NCI-H2029 (cell line): Measurements from ENCODE around the gene SCYL1.

Source experiments
- DNase-seq: peaks from one replicate; lab custom pipeline; 2025; lab: John Stamatoyannopoulos, UW

Gene SCYL1

DNA sequence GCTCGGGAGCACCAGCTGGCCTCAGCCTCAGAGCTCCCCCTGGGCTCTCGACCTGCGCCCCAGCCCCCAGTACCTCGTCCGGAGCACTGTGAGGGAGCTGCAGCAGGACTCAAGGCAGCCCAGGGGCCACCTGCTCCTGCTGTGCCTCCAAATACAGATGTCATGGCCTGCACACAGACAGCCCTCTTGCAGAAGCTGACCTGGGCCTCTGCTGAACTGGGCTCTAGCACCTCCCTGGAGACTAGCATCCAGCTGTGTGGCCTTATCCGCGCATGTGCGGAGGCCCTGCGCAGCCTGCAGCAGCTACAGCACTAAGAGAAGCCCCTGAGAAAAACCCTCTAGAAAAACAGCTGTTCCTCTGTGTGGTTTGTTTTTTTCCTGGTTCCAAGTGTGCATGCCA is 46.5 kb downstream of the SCYL1 start:
- DNase-seq, result no peak

DNA sequence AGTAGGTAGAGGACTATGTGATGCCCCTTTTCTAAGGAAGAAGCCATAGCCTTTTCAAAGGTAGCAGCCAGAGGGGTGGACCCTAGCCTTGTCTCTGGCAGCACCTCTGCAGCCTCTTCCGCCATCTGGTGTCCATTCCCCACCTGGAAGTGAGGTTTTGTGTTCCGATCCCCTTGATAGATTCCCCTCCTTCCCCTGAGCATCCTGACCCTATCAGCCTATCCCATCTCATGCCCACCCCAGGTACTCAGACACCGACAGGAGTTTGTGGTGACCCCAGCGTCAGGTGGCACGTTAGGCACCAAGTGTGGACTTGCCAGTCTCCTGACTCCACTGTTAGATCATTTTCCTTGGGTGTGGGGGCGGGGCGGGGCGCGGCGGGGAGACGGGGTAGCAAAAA is 47.1 kb downstream of the SCYL1 start:
- DNase-seq, result no peak

DNA sequence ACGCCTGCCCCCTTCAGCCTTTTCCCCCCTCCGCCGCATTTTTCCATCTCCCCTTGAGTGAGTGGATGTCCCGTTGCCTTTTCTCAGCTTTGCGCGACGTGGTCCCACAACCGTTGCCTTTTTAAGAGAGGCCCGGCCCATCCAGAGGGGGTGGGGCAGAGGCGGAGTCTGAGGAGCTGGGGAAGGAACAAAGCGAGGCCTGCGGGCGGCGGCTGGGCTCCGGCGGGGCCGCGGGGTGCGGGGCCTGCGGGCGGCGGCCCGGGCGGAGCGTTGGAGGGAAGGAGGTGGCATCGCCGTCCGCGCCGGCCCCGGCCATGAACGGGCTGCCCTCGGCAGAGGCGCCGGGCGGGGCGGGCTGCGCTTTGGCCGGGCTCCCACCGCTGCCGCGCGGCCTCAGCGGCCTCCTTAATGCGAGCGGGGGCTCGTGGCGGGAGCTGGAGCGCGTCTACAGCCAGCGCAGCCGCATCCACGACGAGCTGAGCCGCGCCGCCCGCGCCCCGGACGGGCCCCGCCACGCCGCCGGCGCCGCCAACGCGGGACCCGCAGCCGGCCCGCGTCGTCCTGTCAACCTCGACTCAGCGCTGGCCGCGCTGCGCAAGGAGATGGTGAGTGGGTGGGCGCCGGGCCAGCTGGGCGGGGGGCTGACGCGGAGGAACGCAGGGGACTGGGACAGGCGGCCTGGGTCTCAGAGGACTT is 47.6 kb downstream of the SCYL1 start, which contains the start of gene FAM89B:
TSS of gene FAM89B (plus strand) at position 183 of the 696 bp plus-strand sequence. CDS start at position 315, 132 bp downstream.
- DNase-seq, result peak; percentile 71

DNA sequence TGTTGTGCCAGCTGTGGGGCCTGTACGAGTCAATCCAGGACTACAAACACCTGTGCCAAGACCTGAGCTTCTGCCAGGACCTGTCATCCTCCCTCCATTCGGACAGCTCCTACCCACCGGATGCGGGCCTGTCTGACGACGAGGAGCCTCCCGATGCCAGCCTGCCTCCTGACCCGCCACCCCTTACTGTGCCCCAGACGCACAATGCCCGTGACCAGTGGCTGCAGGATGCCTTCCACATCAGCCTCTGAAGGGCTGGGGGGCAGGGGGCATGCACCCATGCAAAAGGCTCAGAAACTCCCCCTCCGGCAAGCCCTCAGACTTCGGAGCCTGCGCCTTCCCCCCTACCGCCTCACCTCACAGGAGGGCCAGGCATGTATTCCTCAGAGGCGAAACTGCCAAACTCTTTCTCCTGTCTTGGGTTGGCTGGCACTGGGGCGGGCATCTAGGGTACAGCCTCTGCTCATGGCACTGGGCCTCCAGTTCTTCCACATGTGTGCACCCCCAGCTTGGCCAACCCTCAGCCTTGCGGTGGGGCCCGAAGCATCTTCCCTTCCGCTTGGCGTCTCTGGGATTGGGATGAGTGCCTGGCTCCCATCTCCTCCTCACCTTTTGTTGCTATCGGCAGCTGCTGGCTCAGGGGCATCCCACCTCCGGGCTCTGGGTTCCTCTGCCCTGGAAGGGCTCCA is 48.7 kb downstream of the SCYL1 start:
- DNase-seq, result peak; percentile 58

DNA sequence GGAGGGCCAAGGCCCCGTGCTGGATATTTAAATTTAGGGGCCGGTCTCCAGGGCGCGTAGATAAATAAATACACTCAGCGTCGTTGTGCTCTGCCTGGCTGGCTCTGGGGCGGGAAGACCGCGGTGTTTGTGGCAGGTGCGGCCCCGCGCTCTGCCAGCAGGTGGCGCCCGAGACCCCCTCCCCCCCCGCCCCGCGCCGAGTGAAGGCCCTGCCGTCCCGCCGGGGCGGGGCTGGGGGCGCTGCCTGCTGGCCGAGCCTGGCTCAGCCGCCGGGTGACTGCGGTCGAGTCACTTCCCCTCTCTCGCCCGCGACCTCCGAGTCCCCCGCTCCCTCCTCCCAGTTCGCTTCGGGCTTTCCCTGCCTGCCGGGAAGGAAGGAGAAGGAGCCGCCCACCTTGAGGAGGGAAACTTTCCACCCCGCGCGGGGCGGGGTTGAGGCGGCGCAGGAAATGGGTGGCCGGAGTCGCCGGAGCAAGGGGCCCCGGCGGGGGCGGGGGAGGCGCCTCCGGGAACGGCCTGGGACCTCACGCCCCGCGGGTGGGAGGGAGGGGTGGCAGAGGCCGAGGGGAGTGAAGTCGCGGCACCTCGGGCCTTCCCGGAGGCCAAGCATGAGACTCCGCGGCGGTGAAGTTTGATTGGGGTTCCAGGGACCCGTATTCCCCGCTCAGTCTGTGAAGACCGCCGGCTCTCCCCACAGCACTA is 49.4 kb downstream of the SCYL1 start:
- peak; percentile 58 for DNase-seq

DNA sequence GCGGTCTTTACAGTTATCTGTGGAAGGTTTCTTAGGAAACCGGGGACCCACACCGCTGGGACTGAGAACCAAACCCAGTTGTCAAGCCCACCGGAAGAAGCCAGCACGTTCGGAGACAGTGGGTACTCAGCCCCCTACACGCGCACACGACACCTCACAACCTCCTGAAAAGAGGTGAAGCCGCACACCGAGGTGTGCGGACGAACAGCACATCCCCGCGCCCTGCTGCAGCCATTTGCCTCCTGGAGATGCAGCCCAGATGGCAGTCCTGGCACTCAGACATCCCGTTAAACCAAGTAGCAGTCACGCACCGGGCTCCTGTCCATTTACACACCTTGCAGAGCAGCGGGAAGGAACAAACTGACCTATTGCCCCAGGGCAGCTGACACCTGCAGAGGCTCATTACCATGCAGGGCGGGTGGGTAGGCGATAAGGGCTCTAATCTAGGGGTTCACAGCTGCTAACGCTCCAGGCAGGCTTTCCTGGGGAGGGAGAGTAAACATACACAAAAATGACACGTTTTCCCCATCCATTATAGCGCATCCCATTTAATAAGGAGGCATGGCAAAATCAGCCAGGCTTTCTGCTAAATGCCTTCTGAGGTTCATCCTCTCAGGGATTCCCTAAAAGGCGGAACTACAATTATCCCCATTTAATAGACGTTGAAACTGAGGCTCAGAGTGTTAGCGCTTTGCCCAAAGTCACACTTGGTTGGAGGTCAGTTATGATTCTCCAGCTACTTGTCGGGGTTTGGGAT is 50.1 kb downstream of the SCYL1 start:
- no peak for DNase-seq

DNA sequence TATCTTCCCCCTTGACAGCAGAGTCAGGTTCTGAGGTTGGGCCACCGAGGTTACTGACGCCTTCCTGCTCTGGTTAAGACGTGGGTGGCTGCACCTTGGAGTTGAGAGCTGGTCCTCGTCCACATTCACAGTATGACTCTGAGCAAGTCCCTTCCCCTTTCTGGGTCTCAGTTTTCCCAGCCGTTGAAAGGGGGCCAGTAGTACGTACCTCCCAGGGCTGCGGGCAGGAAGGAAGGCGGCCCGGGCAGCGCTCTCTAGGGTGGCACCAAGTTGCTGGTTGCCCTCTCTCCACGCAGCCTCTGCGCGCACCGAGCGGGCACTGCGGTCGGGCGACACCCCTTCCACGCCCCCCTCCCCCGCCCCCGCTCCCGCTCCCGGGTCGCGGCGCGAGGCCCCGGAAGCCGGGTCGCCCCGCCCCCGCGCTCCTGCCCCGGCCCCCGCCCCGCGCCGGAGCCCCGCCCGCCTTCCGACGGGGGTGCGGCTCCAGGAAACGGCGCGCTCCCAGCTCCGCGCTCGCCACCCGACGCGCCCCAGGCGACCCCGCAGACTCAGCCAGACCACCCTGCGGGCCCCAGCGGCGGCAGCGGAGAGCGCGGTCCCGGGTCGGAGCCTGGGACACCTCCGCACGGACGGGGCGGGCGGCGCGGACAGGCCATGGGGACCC is 50.8 kb downstream of the SCYL1 start, which contains the start of gene EHBP1L1:
TSS of gene EHBP1L1 (plus strand) at position 486 of the 664 bp plus-strand sequence. CDS start 250 bp downstream, outside the sequence.
- DNase-seq, result no peak

DNA sequence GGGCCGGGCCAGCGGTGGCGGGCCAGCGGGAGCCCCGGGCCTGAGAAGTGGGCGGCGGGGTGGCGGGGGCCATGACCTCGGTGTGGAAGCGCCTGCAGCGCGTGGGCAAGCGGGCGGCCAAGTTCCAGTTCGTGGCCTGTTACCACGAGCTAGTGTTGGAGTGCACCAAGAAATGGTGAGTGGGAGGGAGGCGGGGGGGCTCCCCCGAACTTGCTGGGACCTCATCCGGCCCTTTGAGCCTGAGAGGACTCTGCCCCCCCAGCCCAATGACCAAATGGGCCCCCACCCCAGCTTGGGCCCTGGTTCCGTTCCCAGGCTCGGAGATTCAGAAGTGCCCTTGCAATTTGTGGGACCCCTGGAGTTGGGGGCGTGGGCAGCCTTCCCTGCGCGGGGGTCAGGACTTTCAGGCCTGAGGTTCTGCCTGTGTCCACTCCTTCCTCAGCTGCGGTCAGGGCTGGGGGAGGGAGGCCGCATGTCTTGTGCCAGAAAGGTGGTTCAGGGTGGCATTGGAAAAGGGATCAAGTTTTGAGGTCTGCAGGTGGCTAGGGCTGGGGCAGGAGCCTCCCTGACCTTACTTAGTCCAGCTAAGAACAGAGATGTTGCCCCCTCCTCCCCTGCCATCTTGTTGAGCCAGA is 51.5 kb downstream of the SCYL1 start:
- no peak for DNase-seq

DNA sequence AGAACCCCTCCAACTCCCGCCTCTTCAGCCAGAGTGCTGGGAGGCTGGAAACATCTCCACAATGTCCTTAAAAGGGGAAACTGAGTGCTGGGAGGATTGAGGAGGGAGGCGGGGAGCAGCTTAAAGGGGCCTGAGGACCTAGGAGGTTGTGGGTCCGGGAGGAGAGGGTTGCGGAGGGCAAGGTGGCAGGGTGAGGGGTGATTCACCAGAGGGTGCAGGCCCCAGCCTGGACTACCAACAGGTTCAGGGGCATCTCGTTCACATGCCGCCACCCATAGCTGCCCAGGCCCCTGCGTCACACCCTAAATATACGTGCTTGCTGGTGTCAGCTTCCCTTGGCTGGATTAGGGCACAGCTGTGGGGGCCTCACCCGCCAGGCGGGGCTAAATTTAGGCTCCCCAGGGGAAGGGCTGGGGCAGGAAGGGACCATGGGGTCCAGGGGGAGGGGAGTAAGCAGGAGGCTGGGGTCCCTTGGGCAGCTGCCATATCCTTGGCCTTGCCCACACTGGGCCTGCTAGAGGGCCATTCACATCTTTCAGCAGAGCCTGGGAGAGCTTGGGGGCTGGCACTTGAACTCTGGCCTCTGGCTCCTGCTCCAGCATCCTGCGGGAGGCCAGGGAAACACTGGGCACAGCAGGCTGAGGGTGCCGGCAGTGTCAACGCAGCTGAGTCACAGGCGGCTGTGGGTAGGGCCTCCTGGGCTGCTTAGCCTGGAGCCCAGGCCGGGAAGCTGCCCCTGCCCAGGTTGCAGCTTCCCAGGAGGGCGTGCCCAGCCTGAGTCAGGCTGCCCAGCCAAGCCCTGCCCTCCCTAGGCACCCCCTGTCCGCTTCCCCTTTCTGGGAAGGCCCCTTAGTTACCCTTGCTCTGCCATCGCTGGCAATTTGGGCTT is 52.2 kb downstream of the SCYL1 start:
- DNase-seq, result no peak

DNA sequence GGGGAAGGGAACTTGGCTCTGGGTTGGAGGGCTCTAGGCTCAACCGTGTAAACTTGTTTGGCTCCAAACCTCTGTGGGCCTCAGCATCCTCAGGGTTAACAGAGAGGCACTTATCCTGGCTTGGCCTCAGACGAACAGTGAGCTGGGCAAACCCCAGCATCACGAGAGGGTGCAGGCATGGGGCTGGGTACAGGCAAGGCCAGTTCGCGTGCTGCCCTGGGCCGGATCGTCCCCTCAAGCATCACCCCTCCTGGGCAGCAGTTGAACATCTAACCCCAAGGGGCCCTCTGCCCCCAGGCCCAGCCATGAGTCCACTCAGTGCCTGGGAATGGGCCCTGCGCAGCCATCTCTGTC is 52.9 kb downstream of the SCYL1 start:
- no peak for DNase-seq

DNA sequence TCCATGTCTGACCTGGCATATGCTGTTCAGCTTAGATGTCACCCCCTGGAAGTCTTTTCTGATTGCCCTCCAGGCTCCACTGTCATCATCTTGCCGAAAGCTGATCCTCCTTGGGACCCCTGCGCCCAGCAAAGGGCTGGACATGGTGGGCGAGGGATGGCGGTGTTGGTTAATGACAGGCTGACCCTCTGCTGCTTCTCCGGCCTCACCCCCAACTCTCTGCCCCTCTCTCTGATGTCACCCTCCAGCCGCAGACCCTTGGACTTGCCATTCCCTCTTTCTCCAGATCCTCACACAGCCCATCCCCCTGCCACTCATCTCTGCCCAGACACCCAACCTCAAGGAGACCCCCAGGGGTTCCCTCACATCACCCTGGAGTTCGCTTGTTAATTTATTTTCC is 53.3 kb downstream of the SCYL1 start:
- DNase-seq, result no peak

DNA sequence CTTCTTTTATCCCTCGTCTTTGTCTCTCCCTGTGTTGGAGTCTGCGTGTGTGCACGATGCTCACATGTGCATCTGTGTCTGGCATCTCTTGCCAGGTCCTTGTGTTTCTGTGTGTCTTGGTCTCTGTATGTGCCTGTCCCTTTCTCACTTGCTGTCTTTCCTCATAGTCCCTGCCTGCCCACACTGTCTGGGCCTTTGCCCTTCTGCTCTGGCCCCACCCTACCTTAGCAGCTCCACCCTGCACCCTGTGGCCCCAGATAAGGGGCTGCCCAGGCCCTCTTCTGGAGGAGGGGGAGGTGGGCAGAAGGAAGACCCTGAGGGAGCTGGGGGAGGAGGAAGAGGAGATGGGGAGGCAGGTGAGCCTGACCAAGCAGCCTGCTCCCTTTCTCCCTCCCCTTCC is 53.8 kb downstream of the SCYL1 start:
- no peak for DNase-seq

DNA sequence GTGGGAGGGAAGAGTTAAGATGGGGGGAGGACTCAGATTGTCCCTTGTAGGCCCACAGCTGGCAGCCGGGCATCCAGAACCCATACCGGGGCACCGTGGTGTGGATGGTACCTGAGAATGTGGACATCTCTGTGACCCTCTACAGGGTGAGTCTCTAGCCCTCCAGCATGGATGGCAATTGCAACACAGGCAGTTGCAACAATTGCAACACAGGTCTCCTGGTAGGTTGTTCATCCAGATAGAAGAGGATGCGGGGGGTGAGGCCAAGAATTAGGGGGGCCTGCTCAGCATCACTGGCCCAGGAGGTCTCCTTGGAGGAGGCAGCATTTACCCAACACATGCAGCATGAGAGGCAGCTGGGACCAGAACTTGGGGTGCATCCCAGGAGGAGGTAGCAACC is 54.4 kb downstream of the SCYL1 start:
- no peak for DNase-seq

DNA sequence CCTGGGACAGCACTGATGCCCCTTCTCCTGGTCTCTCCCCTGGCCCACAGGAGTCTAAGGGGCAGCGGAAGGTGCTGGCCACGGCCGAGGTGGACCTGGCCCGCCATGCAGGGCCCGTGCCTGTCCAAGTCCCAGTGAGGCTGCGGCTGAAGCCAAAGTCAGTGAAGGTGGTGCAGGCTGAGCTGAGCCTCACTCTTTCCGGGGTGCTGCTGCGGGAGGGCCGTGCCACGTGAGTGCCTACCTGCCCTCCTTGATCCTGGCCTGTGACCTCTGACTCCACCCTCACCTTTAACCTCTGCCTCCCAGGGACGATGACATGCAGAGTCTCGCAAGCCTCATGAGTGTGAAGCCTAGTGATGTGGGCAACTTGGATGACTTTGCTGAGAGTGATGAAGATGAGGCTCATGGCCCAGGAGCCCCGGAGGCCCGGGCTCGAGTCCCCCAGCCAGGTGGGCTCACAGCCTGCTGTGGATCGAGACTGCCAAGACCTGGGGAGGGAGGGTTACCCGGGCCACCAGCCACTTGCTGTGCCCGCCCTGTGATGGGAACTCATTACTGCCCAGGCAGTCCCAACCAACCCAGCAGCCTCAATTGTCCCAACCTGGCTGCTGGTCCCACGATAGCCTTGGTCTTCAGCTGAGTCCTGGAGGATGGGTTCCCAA is 55.3 kb downstream of the SCYL1 start:
- no peak for DNase-seq

DNA sequence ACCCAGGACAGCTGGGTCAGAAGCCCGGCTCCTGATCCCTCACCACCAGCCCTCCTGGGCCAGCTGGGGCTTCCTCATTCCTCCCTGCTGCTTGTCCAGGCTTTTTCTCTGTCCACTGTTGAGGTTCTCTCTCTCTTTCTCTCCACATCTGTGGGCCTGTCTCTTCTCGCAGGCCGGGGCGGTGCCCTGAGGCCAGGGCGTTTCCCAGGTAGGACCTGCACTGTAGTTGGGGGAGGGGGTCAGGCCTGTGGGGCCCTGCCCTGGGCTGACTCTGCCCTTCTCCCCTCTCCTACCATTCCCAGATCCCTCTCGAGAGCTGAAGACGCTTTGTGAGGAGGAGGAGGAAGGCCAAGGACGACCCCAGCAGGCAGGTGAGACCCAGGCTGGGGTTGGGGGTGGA is 55.9 kb downstream of the SCYL1 start:
- DNase-seq, result no peak

DNA sequence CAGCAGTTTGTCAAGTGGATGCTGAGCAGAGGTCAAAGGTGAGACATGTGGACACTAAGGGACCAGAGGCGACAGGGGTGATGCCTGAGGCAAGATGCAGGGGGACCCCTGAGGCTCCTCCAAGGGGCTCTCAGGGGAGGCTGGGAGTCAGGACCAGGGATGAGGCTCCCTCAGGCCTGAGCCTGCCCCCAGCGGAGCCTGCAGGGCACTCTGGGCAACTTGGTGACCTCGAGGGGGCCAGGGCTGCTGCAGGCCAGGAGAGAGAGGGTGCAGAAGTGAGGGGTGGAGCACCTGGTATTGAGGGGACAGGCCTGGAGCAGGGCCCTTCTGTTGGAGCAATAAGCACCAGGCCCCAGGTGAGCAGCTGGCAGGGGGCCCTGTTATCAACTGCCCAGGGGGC is 57.0 kb downstream of the SCYL1 start:
- no peak for DNase-seq

DNA sequence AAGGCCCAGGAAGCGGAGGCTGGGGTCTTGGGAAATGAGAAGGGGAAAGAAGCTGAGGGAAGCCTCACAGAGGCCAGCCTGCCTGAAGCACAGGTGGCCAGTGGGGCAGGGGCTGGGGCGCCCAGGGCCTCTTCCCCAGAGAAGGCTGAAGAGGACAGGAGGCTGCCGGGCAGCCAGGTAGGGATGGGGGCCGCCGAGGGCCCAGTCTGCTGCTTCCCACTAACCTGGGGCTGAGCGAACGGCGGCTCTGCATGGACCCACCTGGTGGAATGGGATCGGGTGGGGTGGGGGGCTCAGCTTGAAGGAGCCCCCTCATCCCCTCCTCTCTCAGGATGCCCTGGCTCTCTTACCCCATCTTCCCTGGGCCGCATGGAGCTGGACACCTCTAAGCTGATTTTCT is 58.7 kb downstream of the SCYL1 start:
- DNase-seq, result no peak

DNA sequence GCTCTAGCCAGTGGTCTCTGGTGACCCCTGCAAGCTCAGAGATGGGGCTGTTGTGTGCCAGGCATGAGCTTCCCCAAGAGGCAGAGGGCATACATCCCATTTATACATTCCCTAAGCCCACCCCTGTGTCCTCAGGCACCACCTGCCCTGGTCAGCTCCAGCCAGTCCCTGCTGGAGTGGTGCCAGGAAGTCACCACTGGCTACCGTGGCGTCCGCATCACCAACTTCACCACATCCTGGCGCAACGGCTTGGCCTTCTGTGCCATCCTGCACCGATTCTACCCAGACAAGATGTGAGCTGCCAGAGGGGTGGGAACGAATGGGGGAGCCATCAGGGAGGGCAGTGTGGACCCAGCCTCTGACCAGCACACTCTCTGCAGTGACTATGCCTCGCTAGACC is 59.2 kb downstream of the SCYL1 start:
- no peak for DNase-seq

DNA sequence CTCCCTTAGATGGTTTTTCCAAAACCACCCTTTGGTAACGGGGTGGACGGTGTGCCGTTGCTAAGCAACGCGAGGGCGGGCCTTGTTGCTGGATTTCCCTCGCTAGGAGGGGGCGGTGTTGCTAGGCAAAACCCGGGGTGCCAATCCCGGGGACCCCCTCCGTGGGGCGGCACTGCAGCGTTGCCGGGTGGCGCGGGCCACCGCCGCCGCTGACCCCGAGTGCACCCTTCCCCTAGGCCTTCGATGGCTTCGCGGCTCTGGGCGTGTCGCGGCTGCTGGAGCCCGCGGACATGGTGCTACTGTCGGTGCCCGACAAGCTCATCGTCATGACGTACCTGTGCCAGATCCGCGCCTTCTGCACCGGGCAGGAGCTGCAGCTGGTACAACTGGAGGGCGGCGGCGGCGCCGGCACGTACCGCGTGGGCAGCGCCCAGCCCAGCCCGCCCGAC is 59.9 kb downstream of the SCYL1 start:
- DNase-seq, result no peak
